ENCODE results near the gene KLF3.

GRCh38 chr4:38666766-38667084 lies 2.7 kb downstream of the KLF3 start:
- TF ChIP-seq CTCF (IDR thresholded peaks at IDR 0.05): no peak
- TF ChIP-seq POLR2A (IDR thresholded peaks at IDR 0.05): no peak

Data from right lobe of liver (tissue), 4 donors.